ENCODE measurements around the gene STX1A. TPM values are rescaled to one million over a fixed set of nuclear protein-coding genes. Genes with fewer than 3 reads are reported as not detected.

STX1A gene
- total and polyA plus RNA-seq, 2 of the 13 experiments (the other 11 are each of a cell fraction or from before 2014, with no cell fraction given), result 6.1 to 12.2 TPM

GRCh38 chr7:73742753-73743641 lies 23.5 kb upstream of the STX1A start (continued):
- TF ChIP-seq ZNF839 (CRISPR knock-in tag; IDR thresholded peaks at IDR 0.05; ENCODE audit: borderline replicate concordance) (no peak), ZNF354B (CRISPR knock-in tag; IDR thresholded peaks at IDR 0.05) (no peak), RFXAP (CRISPR knock-in tag; IDR thresholded peaks at IDR 0.05; ENCODE audit: borderline replicate concordance) (no peak), ZNF530 (CRISPR knock-in tag; IDR thresholded peaks at IDR 0.05; ENCODE audit: low read depth) (no peak), THYN1 (CRISPR knock-in tag; IDR thresholded peaks at IDR 0.05; ENCODE audit: borderline replicate concordance, low read depth) (no peak), FOXP1 (IDR thresholded peaks at IDR 0.05) (no peak), FOXP1 (CRISPR knock-in tag; IDR thresholded peaks at IDR 0.05) (no peak), SNRNP70 (IDR thresholded peaks at IDR 0.05; ENCODE audit: low read depth, low read length) (no peak), ZNF441 (CRISPR knock-in tag; IDR thresholded peaks at IDR 0.05; ENCODE audit: borderline replicate concordance) (no peak), HNRNPH1 (optimal IDR thresholded peaks at IDR 0.05; ENCODE audit: low read depth, low read length) (no peak), HNF4G (IDR thresholded peaks at IDR 0.05; ENCODE audit: borderline replicate concordance, low read depth, low read length) (peak; percentile 50; the same call in 1 of the 2 replicates), HNF4G (CRISPR knock-in tag; IDR thresholded peaks at IDR 0.05; ENCODE audit: borderline replicate concordance, low read depth) (no peak), ZBTB7B (CRISPR knock-in tag; IDR thresholded peaks at IDR 0.05) (peak; percentile 53), ZNF552 (CRISPR knock-in tag; IDR thresholded peaks at IDR 0.05; ENCODE audit: borderline replicate concordance) (no peak), ZNF17 (CRISPR knock-in tag; IDR thresholded peaks at IDR 0.05) (no peak), SMAD1 (CRISPR knock-in tag; IDR thresholded peaks at IDR 0.05; ENCODE audit: borderline replicate concordance, low read depth) (no peak), ZNF616 (CRISPR knock-in tag; IDR thresholded peaks at IDR 0.05; ENCODE audit: low read depth) (no peak), RBM39 (IDR thresholded peaks at IDR 0.05; ENCODE audit: low read depth, low read length, poor library complexity, severe bottlenecking) (no peak), SIX1 (CRISPR knock-in tag; IDR thresholded peaks at IDR 0.05; ENCODE audit: borderline replicate concordance) (no peak), TBP (CRISPR knock-in tag; IDR thresholded peaks at IDR 0.05) (no peak), ZNF484 (CRISPR knock-in tag; IDR thresholded peaks at IDR 0.05; ENCODE audit: borderline replicate concordance, low read depth) (no peak), CEBPB (IDR thresholded peaks at IDR 0.05; ENCODE audit: borderline replicate concordance, low read depth, low read length) (0 out of 2 replicates have a peak, but pooled peaks have one; percentile 12), ZNF670 (CRISPR knock-in tag; IDR thresholded peaks at IDR 0.05; ENCODE audit: borderline replicate concordance) (no peak), KDM5B (CRISPR knock-in tag; IDR thresholded peaks at IDR 0.05; ENCODE audit: borderline replicate concordance) (no peak), DR1 (CRISPR knock-in tag; IDR thresholded peaks at IDR 0.05) (no peak)
- TF ChIP-seq, protein P1, sequence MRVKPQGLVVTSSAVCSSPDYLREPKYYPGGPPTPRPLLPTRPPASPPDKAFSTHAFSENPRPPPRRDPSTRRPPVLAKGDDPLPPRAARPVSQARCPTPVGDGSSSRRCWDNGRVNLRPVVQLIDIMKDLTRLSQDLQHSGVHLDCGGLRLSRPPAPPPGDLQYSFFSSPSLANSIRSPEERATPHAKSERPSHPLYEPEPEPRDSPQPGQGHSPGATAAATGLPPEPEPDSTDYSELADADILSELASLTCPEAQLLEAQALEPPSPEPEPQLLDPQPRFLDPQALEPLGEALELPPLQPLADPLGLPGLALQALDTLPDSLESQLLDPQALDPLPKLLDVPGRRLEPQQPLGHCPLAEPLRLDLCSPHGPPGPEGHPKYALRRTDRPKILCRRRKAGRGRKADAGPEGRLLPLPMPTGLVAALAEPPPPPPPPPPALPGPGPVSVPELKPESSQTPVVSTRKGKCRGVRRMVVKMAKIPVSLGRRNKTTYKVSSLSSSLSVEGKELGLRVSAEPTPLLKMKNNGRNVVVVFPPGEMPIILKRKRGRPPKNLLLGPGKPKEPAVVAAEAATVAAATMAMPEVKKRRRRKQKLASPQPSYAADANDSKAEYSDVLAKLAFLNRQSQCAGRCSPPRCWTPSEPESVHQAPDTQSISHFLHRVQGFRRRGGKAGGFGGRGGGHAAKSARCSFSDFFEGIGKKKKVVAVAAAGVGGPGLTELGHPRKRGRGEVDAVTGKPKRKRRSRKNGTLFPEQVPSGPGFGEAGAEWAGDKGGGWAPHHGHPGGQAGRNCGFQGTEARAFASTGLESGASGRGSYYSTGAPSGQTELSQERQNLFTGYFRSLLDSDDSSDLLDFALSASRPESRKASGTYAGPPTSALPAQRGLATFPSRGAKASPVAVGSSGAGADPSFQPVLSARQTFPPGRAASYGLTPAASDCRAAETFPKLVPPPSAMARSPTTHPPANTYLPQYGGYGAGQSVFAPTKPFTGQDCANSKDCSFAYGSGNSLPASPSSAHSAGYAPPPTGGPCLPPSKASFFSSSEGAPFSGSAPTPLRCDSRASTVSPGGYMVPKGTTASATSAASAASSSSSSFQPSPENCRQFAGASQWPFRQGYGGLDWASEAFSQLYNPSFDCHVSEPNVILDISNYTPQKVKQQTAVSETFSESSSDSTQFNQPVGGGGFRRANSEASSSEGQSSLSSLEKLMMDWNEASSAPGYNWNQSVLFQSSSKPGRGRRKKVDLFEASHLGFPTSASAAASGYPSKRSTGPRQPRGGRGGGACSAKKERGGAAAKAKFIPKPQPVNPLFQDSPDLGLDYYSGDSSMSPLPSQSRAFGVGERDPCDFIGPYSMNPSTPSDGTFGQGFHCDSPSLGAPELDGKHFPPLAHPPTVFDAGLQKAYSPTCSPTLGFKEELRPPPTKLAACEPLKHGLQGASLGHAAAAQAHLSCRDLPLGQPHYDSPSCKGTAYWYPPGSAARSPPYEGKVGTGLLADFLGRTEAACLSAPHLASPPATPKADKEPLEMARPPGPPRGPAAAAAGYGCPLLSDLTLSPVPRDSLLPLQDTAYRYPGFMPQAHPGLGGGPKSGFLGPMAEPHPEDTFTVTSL (CRISPR knock-in tag; IDR thresholded peaks at IDR 0.05; ENCODE audit: borderline replicate concordance), result no peak
